HG03575 (cell line): ENCODE results near the gene ANKS3.
"Not testable (repeated sequence)": the region's sequence is repeated elsewhere in the genome, so short reads cannot be mapped to it uniquely, and the experiment has no call there.

ENCODE experiments used
- ATAC-seq: cut with Tn5 transposase; IDR thresholded peaks from one replicate; pipeline ENCODE4 v1.9.1; 2021; ENCODE audit not compliant: unreplicated experiment, insufficient number of reproducible peaks, low FRiP score; ENCODE audit errors: extremely low read depth

Gene ANKS3

DNA sequence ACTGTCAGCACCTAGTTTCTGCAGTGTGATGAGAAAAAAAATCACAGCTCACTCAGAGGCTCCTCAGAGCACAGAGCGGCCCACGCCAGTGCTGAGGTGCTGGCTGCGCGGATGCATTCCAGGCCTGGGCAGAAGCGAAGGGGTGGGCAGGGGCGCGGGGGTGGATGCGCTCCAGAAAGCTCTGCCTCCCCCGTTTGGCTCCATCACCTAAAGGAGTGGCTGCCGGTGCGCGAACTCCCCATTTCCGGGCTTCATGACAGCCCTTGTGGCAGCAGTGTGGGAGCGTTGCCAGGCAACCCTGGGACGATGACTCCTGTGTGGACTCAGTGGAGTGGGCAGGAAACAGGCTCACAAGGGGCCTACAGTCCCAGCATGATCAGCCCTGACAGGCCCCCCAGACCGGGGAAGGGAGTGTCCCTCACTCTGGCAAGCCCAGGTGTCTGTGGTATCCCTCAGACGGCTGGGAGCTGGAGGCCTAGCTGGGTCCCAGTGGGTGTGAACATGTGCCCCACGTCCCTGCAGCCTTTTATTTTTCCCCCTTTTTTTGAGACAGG is 73.5 kb downstream of the ANKS3 start:
- ATAC-seq = no peak

DNA sequence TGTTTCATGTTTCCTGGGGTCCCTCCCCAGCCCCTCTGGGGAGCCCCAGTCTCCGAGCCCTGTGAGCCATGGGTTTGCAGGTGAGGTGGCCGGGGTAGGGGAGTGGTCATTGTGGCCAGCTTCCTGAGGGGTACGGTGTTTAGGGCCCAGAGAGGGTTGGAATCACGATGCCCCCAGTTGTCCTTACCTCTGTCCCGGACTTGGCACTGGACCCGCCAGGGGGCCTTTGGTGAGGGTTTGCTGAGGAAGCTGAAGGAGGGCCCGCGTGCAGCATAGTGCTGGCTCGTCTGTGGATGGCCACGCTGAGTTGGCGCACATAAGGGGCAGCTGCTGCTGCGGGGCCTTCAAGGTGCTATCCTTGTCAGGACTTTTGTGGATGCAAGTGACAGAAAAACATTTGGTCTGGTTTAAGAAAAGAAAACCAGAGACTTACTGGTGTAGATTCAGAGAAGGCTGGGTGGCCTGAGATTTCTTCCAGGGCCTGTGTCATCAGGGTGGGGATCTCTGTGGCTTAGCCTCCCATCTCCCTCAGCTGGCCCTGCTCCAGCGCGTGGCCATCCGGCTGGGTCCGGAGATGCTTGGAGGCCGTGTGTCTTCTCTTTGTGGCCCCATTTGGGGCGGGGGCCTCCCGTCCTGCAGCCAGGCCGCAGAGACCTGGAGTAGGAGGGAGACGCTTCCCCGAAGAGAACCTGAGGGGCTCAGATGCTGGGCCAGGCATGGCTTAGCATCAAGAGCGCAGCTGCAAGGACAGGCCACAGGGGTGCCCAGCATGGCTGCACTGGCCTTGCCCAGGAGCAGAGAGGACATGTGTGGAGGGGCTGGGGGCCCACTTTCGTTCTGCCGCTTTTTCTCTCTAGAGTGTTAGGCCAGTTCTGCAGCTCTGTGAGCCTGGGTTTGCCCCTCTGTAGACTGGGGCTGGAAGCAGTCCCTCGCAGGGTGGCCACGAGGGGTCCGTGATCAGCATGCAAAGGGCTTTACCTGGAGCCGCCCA is 74.4 kb downstream of the ANKS3 start:
- ATAC-seq = no peak

DNA sequence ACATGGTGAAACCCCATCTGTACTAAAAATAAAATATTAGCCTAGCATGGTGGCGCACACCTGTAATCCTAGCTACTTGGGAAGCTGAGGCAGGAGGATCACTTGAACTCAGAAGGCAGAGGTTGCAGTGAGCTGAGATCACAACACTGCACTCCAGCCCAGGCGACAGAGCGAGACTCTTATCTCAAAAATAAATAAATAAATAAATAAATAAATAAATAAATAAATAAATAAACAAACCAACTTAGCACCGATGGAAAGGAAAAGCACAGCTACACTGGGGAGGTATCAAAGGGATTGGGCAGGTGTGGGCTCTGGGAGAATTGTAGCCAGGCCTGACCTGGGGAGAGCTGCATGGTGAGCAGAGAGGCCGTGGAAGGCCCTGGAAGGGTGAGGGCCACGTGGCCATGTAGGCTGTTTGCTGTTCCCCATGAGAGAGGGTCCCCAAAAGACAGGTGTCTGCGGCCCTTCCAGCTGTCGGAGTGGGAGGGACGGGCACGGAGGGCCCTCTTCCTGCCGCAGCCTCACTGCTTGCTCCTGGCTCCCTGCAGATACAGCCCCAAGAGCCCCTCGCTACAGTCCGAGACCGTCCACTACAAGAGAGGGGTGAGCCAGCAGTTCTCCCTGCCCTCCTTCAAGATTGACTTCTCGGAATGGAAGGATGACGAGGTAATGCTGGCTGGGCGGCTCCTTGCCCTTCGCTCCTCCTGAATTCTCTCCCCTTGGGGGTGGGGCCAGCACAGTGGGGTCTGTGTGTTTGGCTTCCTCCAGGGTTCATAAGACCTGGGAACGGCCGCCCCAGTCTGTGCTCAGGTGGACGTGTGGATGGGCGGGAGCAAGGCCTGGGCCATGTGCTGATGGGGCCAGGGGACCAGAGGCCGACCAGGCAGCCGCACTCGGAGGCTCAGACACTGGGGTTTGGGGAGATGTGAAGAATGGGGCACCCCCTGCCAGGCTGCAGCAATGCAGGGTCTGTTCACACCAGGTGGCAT is 77.1 kb downstream of the ANKS3 start:
- no peak for ATAC-seq

DNA sequence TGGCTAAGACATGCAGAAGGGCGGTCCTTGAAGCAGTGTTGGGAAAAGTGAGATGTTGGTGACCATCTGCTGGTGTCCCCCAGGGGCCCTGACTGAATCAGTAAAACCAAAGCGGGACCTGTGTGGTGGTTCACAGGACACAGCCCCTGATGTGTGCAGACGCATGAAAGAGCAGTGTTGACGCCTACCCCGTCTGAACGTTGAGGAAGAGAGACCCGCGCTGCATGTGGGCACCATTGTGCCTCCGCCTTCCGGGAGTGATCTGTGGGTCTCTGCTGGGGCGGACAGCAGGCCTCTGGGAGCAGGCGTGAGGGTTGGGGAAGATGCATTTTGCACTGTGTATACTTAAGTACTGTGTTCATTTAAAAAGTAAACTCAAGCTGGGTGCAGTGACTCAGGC is 77.8 kb downstream of the ANKS3 start:
- no peak for ATAC-seq

DNA sequence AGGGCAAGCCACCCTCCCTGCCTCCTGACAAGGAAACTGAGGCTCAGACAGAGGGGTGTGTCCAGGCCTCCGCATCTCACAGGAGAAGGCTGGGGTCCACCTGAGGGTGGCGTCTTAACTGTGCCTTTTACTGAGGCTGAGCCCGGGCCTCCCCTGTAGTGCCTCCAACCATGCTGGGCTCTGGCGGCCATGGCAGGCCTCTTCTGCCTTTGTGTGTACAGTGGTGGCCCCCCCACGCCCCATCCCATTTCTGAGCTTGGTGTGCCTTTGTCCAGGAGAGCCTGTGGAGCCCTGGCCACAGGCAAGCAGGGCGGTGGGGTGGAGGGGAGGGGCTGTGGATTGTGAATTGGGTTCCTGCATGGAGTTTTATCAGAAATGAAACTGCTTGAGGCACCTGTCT is 78.3 kb downstream of the ANKS3 start:
- no peak for ATAC-seq

DNA sequence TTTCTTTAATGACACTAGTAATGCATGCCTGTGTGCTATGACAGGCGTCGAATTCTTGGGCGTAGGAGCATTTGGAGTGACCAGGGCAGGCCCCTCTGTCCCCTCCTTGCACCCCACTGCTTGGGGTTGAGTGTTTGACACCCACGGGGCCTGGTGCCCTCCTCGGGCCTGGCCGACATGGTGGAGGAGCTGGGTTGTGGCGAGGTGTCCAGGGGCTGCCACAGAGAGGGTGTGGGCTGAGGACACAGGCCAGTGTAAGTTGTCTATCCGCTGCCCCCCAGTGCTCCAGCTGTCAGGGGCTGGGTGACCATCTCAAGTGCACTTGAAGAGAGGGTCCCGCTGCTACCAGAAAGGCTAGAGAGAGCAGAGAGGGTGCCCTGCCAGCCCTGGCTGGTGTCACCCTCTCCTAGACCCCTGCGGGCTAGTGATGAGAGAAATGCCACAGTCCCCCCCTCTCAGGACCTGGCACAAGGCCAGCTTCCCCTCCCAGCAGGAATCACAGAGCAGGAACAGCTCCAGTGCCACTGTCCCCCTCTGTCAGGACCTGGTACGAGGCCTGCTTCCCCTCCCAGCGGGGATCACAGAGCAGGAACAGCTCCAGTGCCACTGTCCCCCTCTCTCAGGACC is 79.0 kb downstream of the ANKS3 start:
- ATAC-seq = no peak

DNA sequence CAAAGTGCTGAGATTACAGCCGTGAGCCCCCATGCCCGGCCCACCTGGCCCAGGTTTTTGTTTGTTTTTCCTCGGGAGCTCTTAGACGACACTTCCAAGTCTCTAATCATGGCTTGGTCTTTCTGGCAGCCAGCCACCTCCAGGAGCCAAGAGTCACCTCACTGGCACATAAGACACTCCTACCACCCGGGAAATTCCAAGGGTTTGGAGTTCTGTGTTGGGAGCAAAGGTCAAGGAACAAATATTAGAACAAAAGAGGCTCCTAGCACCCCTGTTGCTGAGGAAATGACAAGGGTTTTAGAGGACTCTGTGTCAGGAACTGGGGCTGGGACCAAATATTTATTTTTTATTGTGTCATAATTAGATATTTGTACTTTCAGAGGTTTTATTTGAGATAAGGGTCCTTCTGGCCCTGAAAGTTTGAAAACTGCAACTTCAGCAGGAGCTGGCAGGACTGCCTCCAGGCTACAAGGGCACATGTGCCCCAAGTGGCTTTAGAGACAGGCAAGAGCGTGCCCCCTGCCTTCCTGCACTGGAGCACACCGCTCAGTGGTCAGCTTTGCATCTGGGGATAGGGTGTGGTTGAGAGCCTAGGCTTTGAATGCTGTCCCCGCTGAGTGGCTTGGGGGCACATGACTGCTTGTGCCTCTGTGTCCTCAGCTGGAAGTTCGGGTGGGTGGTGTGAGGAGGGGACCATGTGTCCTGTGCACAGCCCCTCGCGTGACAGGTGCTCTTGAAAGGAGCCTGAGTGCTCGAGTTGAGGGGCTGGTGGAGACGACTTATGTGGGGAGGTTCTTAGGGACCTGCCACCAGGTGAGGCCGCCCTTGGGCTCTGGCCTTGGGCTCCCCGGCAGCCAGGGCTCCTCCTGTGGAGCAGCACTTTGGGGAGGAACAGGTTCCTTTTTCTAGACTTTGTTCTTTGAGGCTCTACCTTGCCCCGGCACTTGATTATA is 79.8 kb downstream of the ANKS3 start:
- ATAC-seq = no peak

DNA sequence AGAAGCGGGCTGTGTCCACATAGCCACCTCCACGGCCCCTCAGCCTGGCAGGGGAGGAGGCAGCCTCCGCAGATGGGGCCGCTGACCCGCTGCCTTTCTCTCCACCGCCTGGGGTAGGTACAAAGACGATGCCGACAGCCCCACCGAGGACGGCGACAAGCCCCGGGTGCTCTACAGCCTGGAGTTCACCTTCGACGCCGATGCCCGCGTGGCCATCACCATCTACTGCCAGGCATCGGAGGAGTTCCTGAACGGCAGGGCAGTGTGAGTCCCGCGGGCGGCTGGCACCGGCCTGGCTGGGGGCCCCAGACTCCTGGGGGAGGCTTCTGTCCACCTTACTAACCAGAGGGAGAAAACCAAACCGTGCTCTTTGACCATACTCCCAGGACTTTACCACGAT is 81.5 kb downstream of the ANKS3 start:
- ATAC-seq = no peak

DNA sequence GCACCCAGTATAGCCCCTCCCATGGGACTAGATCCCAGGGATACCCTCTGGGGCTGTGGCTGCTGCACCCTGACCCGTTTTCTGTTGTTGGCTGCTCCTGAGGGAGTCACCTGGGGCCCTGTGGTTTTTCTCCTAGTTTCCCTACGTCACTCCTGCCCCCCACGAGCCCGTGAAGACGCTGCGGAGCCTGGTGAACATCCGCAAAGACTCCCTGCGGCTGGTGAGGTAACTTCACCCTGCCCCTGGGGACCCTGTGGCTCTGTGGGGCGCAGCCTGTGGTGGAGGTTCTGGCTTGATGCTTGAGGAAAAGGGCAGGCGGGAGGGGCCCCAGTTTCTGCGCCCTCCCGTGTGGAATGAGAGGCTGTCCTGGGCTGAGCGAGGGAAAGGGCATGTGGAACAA is 82.2 kb downstream of the ANKS3 start:
- ATAC-seq = no peak

DNA sequence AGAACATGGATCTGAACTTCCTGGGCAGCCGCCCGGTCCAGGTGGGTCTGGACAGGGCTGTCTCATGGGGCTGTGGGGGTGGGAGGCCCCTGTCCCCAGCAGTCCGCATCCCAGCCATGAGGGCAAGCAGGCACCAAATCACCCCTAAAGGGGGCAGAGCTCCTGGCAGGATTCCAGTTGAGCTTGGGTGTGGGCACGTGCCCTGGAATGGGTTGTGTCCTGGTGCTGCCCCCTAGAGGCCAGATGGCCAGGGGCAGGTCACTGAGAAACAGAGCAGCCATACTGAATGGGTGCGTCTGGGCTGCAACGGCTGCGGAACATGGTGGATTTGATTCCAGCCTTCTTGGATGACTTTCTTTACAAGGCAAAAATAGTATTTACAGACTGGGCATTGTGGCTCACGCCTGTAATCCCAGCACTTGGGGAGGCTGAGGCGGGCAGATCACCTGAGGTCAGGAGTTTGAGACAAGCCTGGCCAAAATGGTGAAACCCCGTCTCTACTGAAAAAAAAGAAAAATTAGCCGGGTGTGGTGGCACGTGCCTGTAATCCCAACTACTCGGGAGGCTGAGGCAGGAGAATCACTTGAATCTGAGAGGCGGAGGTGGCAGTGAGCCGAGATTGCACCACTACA is 83.5 kb downstream of the ANKS3 start:
- ATAC-seq = not testable (repeated sequence)

DNA sequence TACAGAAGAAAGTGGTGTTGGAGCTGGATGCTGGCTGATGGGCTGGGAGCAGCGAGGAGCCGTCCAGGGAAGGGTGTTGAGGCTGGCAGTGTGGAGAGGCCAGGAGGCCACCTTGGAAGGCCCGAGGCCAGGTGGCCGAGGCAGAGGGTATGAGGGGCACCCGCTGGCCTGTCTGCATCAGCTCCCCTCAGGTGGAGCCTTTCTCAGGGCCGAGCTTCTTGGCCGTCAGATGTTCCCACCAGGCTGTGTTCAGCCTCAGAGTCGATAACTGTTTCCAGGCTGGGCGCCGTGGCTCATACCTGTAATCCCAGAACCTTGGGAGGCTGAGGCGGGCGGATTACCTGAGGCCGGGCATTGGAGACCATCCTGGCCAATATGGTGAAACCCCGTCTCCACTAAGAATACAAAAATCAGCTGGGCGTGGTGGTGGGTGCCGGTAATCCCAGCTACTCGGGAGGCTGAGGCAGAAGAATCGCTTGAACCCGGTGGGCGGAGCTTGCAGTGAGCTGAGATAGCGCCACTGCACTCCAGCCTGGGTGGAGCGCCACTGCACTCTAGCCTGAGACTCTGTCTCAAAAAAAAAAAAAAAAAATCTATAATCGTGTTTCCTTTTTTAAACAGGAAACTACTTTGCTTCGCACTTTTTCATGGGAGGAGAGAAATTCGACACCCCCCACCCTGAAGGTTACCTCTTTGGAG is 84.2 kb downstream of the ANKS3 start:
- ATAC-seq = no peak

DNA sequence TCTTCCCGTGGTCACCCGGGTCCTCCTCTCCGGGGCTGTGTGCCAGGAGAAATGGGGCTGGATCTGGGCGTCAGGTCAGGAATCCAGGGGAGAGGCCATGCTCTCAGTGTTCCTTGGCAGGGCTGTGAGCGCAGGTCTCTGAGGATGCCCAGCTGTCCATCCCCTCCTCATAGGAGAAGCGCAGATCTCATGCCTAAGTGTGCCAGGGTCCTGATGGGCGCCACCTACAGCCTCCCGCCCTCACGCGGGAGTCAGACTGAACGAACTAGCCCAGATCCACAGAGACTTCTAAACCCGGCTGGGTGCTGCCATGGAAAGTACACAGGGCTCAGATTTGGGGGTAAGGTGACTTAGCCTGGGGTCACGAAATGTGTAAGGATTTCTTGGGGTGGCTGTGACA is 85.2 kb downstream of the ANKS3 start:
- no peak for ATAC-seq

DNA sequence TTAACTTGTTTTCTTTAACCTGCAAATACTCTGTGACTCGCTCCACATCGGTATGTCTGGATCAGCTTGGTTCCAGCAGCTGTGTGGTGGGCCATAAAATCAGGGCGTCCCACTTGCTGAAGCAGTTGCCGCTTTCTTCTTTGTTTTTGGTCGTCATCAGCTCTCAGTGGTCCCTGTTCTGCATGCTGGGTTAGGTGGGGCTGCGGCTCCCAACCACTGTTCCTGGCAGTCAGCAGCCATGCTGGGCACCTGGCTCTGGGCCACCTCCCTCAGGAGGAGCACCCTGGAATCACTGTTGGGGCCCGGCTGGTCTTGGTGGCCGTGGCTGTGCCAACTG is 86.5 kb downstream of the ANKS3 start:
- ATAC-seq = no peak

DNA sequence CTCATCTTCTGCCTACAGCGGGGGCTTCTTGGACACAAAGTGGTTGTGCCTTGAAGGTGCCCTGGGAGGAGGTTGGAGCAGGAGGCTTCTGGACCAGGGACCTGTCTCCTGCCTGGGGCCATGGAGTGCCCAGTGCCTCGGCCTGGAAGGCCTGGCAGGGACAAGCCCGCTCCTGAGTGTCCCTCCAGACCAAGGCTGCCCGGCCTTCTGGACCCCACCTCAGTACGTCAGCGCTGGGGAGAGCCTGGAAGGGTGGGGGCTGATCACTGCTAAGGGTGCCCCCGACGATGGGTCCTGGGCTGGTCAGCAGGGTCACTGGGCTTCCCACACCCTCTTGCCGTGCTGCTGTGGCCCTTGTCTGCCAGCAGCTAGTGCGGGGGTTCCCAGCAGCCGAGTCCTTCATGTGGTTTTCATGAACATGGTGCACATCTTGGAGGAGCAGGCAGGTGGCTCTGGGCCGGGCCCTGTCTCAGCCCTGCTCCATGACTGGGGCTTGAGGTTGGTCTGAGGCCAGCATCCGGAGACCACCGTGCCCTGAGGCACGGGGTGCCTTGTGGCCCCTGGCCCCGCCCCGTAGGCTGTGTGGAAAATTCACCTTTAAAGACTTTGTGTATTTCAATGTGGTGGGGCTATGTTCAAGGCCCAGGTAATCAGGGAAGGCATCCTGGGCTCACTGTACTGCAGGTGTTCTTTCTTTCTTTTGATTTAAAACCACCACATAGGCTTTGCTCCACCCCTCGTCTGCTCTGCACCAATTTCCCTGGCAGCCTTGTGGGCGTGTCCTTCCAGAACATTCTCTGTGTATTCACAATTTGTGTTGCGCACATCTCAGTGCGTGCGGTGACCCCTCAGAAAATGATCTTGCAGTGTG is 87.1 kb downstream of the ANKS3 start:
- ATAC-seq = no peak
